GM10266 (cell line): ENCODE data around the gene TENM3.

Experiments
- DNase-seq: peaks from one replicate; pipeline ENCODE4 v3.0.0; 2012; ENCODE audit errors: extremely low spot score
- TF ChIP-seq, protein P1 (sequence below): IDR thresholded peaks from 2 replicates; pipeline ENCODE4 v1.5.1; 2012; ENCODE audit warnings: mild to moderate bottlenecking, low read depth; ENCODE audit not compliant: control insufficient read depth, insufficient read depth; ENCODE audit errors: missing control alignments

TENM3 gene

DNA sequence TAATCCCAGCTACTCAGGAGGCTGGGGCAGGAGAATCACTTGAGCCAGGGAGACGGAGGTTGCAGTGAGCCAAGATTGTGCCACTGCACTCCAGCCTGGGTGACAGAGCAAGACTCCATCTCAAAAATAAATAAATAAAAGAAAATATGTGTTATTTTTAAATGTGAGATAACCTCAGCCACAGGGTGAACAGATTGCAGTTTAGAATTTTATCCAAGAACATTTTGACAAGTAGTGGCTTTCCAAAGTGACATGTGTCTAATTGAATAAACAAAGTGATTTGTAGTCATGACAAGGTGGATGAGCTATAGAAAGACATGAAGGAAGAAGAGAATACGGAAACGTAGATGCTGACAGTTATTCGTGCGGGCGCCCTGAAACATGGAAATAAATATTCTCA lies 497.9 kb downstream of the TENM3 start:
- no peak for DNase-seq
- TF ChIP-seq, protein P1, sequence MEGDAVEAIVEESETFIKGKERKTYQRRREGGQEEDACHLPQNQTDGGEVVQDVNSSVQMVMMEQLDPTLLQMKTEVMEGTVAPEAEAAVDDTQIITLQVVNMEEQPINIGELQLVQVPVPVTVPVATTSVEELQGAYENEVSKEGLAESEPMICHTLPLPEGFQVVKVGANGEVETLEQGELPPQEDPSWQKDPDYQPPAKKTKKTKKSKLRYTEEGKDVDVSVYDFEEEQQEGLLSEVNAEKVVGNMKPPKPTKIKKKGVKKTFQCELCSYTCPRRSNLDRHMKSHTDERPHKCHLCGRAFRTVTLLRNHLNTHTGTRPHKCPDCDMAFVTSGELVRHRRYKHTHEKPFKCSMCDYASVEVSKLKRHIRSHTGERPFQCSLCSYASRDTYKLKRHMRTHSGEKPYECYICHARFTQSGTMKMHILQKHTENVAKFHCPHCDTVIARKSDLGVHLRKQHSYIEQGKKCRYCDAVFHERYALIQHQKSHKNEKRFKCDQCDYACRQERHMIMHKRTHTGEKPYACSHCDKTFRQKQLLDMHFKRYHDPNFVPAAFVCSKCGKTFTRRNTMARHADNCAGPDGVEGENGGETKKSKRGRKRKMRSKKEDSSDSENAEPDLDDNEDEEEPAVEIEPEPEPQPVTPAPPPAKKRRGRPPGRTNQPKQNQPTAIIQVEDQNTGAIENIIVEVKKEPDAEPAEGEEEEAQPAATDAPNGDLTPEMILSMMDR: no peak

- TF ChIP-seq, protein P1: no peak
- no peak for DNase-seq
Measured at GRCh38 chr4:182741914-182742313, 498.7 kb downstream of the TENM3 start.

- DNase-seq: no peak
- TF ChIP-seq, protein P1: no peak
Measured at GRCh38 chr4:182743815-182744214, 500.6 kb downstream of the TENM3 start.

DNA sequence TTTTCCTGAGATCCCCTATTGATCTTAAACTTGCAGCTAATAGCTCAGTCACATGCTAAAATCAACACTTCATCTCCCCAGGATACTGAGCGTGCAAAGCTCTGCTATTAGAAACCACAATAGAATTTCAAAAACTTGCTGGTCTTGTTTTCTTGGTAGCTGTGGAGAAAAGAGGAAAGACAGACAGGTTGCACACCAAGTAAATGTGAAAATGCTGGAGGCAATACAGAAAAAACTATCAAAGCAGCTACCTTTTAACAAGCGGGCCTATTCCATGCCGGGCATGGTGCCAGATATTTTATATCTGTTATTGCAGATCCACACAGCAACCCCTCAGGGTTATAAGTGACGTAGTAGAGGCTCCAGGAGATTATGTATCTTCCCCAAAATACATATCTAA lies 502.0 kb downstream of the TENM3 start:
- DNase-seq: no peak
- TF ChIP-seq, protein P1: no peak

DNA sequence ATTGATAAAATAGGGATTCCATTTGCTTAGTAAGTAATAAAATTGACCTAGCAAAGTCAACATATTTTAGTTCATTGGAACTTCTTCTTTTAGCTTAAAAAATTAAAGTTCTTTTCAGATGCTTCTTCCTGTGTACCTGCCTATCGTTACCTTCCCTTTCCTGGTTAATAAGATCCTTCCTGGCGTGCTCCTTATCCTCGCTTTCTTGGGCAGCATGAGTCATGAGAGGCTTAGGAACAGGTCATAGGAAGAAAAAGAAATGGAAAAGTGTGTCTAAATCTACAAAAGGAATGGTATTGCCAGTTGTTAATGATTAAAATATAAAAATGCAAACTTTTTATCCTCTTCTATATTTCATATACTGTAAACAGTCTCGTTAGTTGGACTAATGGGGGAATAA lies 503.7 kb downstream of the TENM3 start:
- no peak for DNase-seq

GRCh38 chr4:182748283-182748682 lies 505.1 kb downstream of the TENM3 start:
- TF ChIP-seq, protein P1: no peak
- DNase-seq: no peak

More for the DNA sequence above, 503.7 kb downstream of the TENM3 start:
- TF ChIP-seq, protein P1: no peak

DNA sequence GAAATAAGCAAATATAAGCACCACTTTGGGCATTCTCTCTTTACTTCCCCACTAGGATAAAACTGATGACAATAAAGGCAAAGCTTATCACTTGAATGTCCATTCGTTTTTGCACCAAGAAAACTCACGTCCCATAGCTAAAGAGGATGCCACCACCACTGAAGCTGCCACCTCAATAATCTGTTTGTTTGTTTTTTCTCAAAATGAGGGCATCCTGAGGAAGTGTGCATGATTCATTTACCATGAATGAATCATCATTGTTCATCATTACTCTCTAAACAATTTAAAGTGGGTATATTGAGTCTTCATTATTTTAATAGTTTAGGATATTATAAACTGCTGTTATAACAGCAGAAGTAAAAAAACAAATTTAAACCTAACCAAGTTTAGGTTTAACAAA lies 505.7 kb downstream of the TENM3 start:
- TF ChIP-seq, protein P1: no peak
- DNase-seq: no peak
